HG02981 (cell line): ENCODE results near the gene ATG2A.
"Not testable (repeated sequence)": the region's sequence is repeated elsewhere in the genome, so short reads cannot be mapped to it uniquely, and the experiment has no call there.

Experiments used
- ATAC-seq: cut with Tn5 transposase; IDR thresholded peaks from one replicate; pipeline ENCODE4 v1.9.1; 2021; ENCODE audit warnings: mild to moderate bottlenecking, moderate library complexity; ENCODE audit not compliant: unreplicated experiment

Gene ATG2A

GRCh38 chr11:64857485-64857884, 59.5 kb downstream of the ATG2A start:
- ATAC-seq = no peak

GRCh38 chr11:64856382-64857227, 60.4 kb downstream of the ATG2A start:
- ATAC-seq = no peak

- ATAC-seq = no peak
Observed at GRCh38 chr11:64855596-64856304, 61.3 kb downstream of the ATG2A start.

- no peak for ATAC-seq
Observed at GRCh38 chr11:64854534-64855502, 62.2 kb downstream of the ATG2A start.

- ATAC-seq = no peak
Observed at GRCh38 chr11:64854157-64854533, 62.9 kb downstream of the ATG2A start.

GRCh38 chr11:64853709-64854108, 63.3 kb downstream of the ATG2A start:
- ATAC-seq = no peak

- no peak for ATAC-seq
Observed at GRCh38 chr11:64852804-64853509, 64.1 kb downstream of the ATG2A start.

- ATAC-seq = peak; percentile 8
Observed at GRCh38 chr11:64851831-64852351, 65.1 kb downstream of the ATG2A start.

GRCh38 chr11:64850979-64851567, 65.9 kb downstream of the ATG2A start:
- peak; percentile 62 for ATAC-seq

GRCh38 chr11:64849598-64850356, 67.2 kb downstream of the ATG2A start:
- no peak for ATAC-seq

GRCh38 chr11:64848826-64849597, 68.0 kb downstream of the ATG2A start:
- no peak for ATAC-seq

GRCh38 chr11:64848214-64848825, 68.7 kb downstream of the ATG2A start:
- ATAC-seq = no peak

GRCh38 chr11:64846998-64847666, 69.9 kb downstream of the ATG2A start:
- no peak for ATAC-seq

GRCh38 chr11:64845776-64846129, 71.3 kb downstream of the ATG2A start:
- not testable (repeated sequence) for ATAC-seq

GRCh38 chr11:64845129-64845775, 71.8 kb downstream of the ATG2A start:
- no peak for ATAC-seq
